H9 (cell line): Measurements from ENCODE around the gene ATG5. TPM values are rescaled to one million over a fixed set of nuclear protein-coding genes. Genes with fewer than 3 reads are reported as not detected.

Experiments used
- DNase-seq: peaks from one replicate; pipeline ENCODE4 v3.0.0-alpha.2; 2017
- H2AFZ ChIP-seq: one replicate; pipeline ENCODE4 v1.6.1; 2013; ENCODE audit warnings: mild to moderate bottlenecking, low read length, control low read depth, moderate library complexity
- H2AK5ac ChIP-seq: 2 replicates; pipeline ENCODE4 v1.6.1; 2013; ENCODE audit warnings: low read length, control low read depth, mixed read lengths; ENCODE audit not compliant: insufficient read length
- H2BK120ac ChIP-seq: one replicate; pipeline ENCODE4 v1.6.1; 2013; ENCODE audit warnings: low read depth, mild to moderate bottlenecking, low read length, control low read depth, inconsistent platforms; ENCODE audit not compliant: poor library complexity, severe bottlenecking
- H2BK12ac ChIP-seq: 2 replicates; pipeline ENCODE4 v1.6.1; 2013; ENCODE audit warnings: low read length, control low read depth, mixed read lengths, low read depth; ENCODE audit not compliant: insufficient read length
- H2BK15ac ChIP-seq: 2 replicates; pipeline ENCODE4 v1.6.1; 2013; ENCODE audit warnings: low read depth, low read length, control low read depth
- H2BK20ac ChIP-seq: one replicate; pipeline ENCODE4 v1.6.1; 2013; ENCODE audit warnings: low read depth, mild to moderate bottlenecking, low read length, control low read depth, inconsistent platforms; ENCODE audit not compliant: poor library complexity, severe bottlenecking
- H2BK5ac ChIP-seq: 2 replicates; pipeline ENCODE4 v1.6.1; 2013; ENCODE audit warnings: low read length, control low read depth, mixed read lengths; ENCODE audit not compliant: insufficient read length
- H3K14ac ChIP-seq: 2 replicates; pipeline ENCODE4 v1.6.1; 2013; ENCODE audit warnings: low read length, control low read depth; ENCODE audit not compliant: insufficient read depth
- H3K18ac ChIP-seq: 2 replicates; pipeline ENCODE4 v1.6.1; 2013; ENCODE audit warnings: low read depth, mild to moderate bottlenecking, mixed read lengths, low read length, control low read depth; ENCODE audit not compliant: insufficient read length
- H3K23ac ChIP-seq: 2 replicates; pipeline ENCODE4 v1.6.1; 2013; ENCODE audit warnings: low read length, control low read depth, mixed read lengths, low read depth; ENCODE audit not compliant: insufficient read length
- H3K23me2 ChIP-seq: 2 replicates; pipeline ENCODE4 v1.6.1; 2013; ENCODE audit warnings: low read depth, mild to moderate bottlenecking, mixed read lengths, low read length, control low read depth; ENCODE audit not compliant: insufficient read length, poor library complexity, severe bottlenecking
- H3K27ac ChIP-seq: 2 replicates; pipeline ENCODE4 v1.5.1; 2013; ENCODE audit warnings: low read length, control low read depth, mixed read lengths, low read depth; ENCODE audit not compliant: insufficient read length
- H3K27me3 ChIP-seq: 2 replicates; pipeline ENCODE4 v1.6.1; 2013; ENCODE audit warnings: low read length, control low read depth, inconsistent platforms; ENCODE audit not compliant: insufficient read depth
- H3K4ac ChIP-seq: 2 replicates; pipeline ENCODE4 v1.6.1; 2013; ENCODE audit warnings: low read depth, mild to moderate bottlenecking, control low read depth, inconsistent platforms, low read length, moderate library complexity
- H3K4me1 ChIP-seq: 2 replicates; pipeline ENCODE4 v1.6.1; 2013; ENCODE audit warnings: low read length, control low read depth, inconsistent platforms; ENCODE audit not compliant: insufficient read depth
- H3K4me2 ChIP-seq: 2 replicates; pipeline ENCODE4 v1.6.1; 2013; ENCODE audit warnings: low read length, control low read depth, mixed read lengths; ENCODE audit not compliant: insufficient read length, insufficient read depth
- H3K56ac ChIP-seq: 2 replicates; pipeline ENCODE4 v1.6.1; 2013; ENCODE audit warnings: low read depth, mild to moderate bottlenecking, mixed read lengths, low read length, control low read depth; ENCODE audit not compliant: insufficient read length
- H3K79me1 ChIP-seq: 2 replicates; pipeline ENCODE4 v1.6.1; 2013; ENCODE audit warnings: low read depth, mild to moderate bottlenecking, moderate library complexity, low read length, control low read depth, inconsistent platforms; ENCODE audit not compliant: insufficient read depth, poor library complexity, severe bottlenecking
- H3K79me2 ChIP-seq: 2 replicates; pipeline ENCODE4 v1.6.1; 2013; ENCODE audit warnings: low read length, control low read depth, inconsistent platforms; ENCODE audit not compliant: insufficient read depth
- H3K9ac ChIP-seq: 2 replicates; pipeline ENCODE4 v1.6.1; 2013; ENCODE audit warnings: low read length, control low read depth, mixed read lengths; ENCODE audit not compliant: insufficient read length; ENCODE audit errors: extremely low read depth
- H3K9me3 ChIP-seq: one replicate; pipeline ENCODE4 v1.6.1; 2013; ENCODE audit warnings: low read depth, low read length, inconsistent platforms; ENCODE audit not compliant: control insufficient read depth
- H3T11ph ChIP-seq: one replicate; pipeline ENCODE4 v1.6.1; 2013; ENCODE audit warnings: mild to moderate bottlenecking, low read length, control low read depth, inconsistent platforms
- H4K20me1 ChIP-seq: one replicate; pipeline ENCODE4 v1.6.1; 2013; ENCODE audit not compliant: control insufficient read depth, insufficient read length, insufficient read depth
- H4K5ac ChIP-seq: 2 replicates; pipeline ENCODE4 v1.6.1; 2013; ENCODE audit warnings: low read depth, mild to moderate bottlenecking, mixed read lengths, low read length, control low read depth; ENCODE audit not compliant: insufficient read length
- H4K8ac ChIP-seq: replicated peaks from 2 replicates; pipeline ENCODE4 v1.6.1; 2013; ENCODE audit warnings: low read length, control low read depth, mixed read lengths, low read depth; ENCODE audit not compliant: insufficient read length
- H4K91ac ChIP-seq: 2 replicates; pipeline ENCODE4 v1.6.1; 2013; ENCODE audit warnings: low read depth, mild to moderate bottlenecking, moderate library complexity, mixed read lengths, low read length, control low read depth; ENCODE audit not compliant: insufficient read length
- H3K27ac Mint-ChIP-seq, 3 experiments: 2 replicates in 2 of 3; 3 replicates in 1 of 3; pipeline ENCODE4 v1.8.0; 2020 to 2021; ENCODE audit warnings: mixed read lengths in 3 of 3, mild to moderate bottlenecking in 1 of 3, moderate library complexity in 1 of 3
- H3K27me3 Mint-ChIP-seq: 2 replicates; pipeline ENCODE4 v1.8.0; 2021; ENCODE audit warnings: low read depth, mild to moderate bottlenecking, moderate library complexity, mixed read lengths
- H3K36me3 Mint-ChIP-seq, 3 experiments: 2 replicates in 2 of 3; 3 replicates in 1 of 3; pipeline ENCODE4 v1.8.0; 2020 to 2021; ENCODE audit warnings: low read depth in 3 of 3, mixed read lengths in 3 of 3; ENCODE audit not compliant: insufficient read depth in 1 of 3
- H3K4me1 Mint-ChIP-seq, 2 experiments: 2 replicates each; pipeline ENCODE4 v1.8.0; 2020; ENCODE audit warnings: mixed read lengths in 2 of 2
- H3K4me3 Mint-ChIP-seq, 2 experiments: 2 replicates in 1 of 2; 3 replicates in 1 of 2; pipeline ENCODE4 v1.8.0; 2020 to 2021; ENCODE audit warnings: mild to moderate bottlenecking in 2 of 2, mixed read lengths in 2 of 2, moderate library complexity in 1 of 2
- H3K9me3 Mint-ChIP-seq, 2 experiments: 2 replicates in 1 of 2; 3 replicates in 1 of 2; pipeline ENCODE4 v1.8.0; 2020; ENCODE audit warnings: mild to moderate bottlenecking in 2 of 2, mixed read lengths in 2 of 2, moderate library complexity in 1 of 2
- CTCF ChIP-seq: fragments of 200-600 bp; sonication (generic); conservative IDR thresholded peaks from 3 replicates; pipeline ENCODE4 v1.8.0; 2021; ENCODE audit warnings: antibody characterized with exemption, mild to moderate bottlenecking
- WGBS: extraction: QIAGEN DNeasy Blood & Tissue Kit; methylation state at CpG from one replicate; pipeline ENCODE4 v1.1.7; 2013; ENCODE audit warnings: missing lambda C conversion rate, low lambda C conversion rate, mixed read lengths; ENCODE audit not compliant: insufficient read length; ENCODE audit errors: extremely low coverage; 5-methylcytosine and 5-hydroxymethylcytosine counted together
- total RNA-seq: library from RNA; stranded (reverse); gene quantifications from 2 replicates; pipeline ENCODE4 v1.2.1, GENCODE V29; 2021

The ATG5 gene
- total RNA-seq, 1 experiment from 2014 or later, result 36.7 TPM

- H2AK5ac ChIP-seq, result no peak overlapping the region
- no peak overlapping the region for H4K91ac ChIP-seq
- no peak overlapping the region for H2BK20ac ChIP-seq
- H2BK15ac ChIP-seq, result no peak overlapping the region
- no peaks in the 10 kb centered on the region for H3K79me2 ChIP-seq
- no peak overlapping the region for H3K56ac ChIP-seq
- H3T11ph ChIP-seq, result no peak overlapping the region
- peaks cover 0 to 4% (median 0%) of the 10 kb centered on the region in 3 experiments; a peak in 1 of 7 replicates for H3K36me3 Mint-ChIP-seq
- H2BK120ac ChIP-seq, result no peak overlapping the region
- H3K14ac ChIP-seq, result no peak overlapping the region
- H3K27ac Mint-ChIP-seq, result no peak overlapping the region
- DNase-seq, result no peak
- H3K79me1 ChIP-seq, result peaks cover 4% of the 10 kb centered on the region
- no peaks in the 10 kb centered on the region for H3K23me2 ChIP-seq
- H3K4ac ChIP-seq, result no peak overlapping the region
- H3K18ac ChIP-seq, result no peak overlapping the region
- no peak overlapping the region for H2BK12ac ChIP-seq
- no peak overlapping the region for H4K5ac ChIP-seq
- H3K27me3 ChIP-seq, result no peaks in the 10 kb centered on the region
- no peaks in the 10 kb centered on the region for H3K9me3 Mint-ChIP-seq
- H3K4me1 ChIP-seq, result no peaks in the 10 kb centered on the region
- no peak overlapping the region for H3K4me3 Mint-ChIP-seq
- H3K4me1 Mint-ChIP-seq, result 0 out of 4 replicates have a peak, but pooled peaks cover 0 to 3% of the 10 kb centered on the region in 2 experiments
- H3K27me3 Mint-ChIP-seq, result no peaks in the 10 kb centered on the region
- no peak overlapping the region for H3K9ac ChIP-seq
- no peak overlapping the region for H3K4me2 ChIP-seq
- no peak overlapping the region for H3K27ac ChIP-seq
- no peak for TF ChIP-seq CTCF
- H2BK5ac ChIP-seq, result no peak overlapping the region
- no peak overlapping the region for H2AFZ ChIP-seq
- H4K8ac ChIP-seq, result no peak overlapping the region
- H4K20me1 ChIP-seq, result no peaks in the 10 kb centered on the region
- WGBS, result no CpG with 5 or more reads among the region's 2 CpGs
- H3K23ac ChIP-seq, result no peak overlapping the region
- no peaks in the 10 kb centered on the region for H3K9me3 ChIP-seq
Observed at GRCh38 chr6:106257195-106257594, 68.4 kb downstream of the ATG5 start.
